T-helper 17 cell (primary cell): Measurements from ENCODE around the gene NPC1. TPM values are rescaled to one million over a fixed set of nuclear protein-coding genes. Genes with fewer than 3 reads are reported as not detected.
"Not testable (repeated sequence)": the region's sequence is repeated elsewhere in the genome, so short reads cannot be mapped to it uniquely, and the experiment has no call there.

ENCODE experiments used
- ATAC-seq: fragments of 150-1000 bp; cut with Tn5 transposase; 2 replicates; pipeline ENCODE4 v1.10.0; 2021; ENCODE audit warnings: mild to moderate bottlenecking, moderate library complexity
- DNase-seq, 3 donors: peaks; one replicate each; pipeline versions ENCODE4 v3.0.0 to v3.0.0-alpha.2; 2020 to 2021
- H3K9me3 ChIP-seq: one replicate; pipeline ENCODE4 v1.7.0; 2013; ENCODE audit warnings: low read length, mild to moderate bottlenecking; ENCODE audit not compliant: control insufficient read depth, poor library complexity, severe bottlenecking
- H3K27ac Mint-ChIP-seq: one replicate; pipeline ENCODE4 v1.8.0; 2022; ENCODE audit warnings: mild to moderate bottlenecking, moderate library complexity, mixed read lengths
- H3K27me3 Mint-ChIP-seq: one replicate; pipeline ENCODE4 v1.8.0; 2022; ENCODE audit warnings: mixed read lengths
- H3K36me3 Mint-ChIP-seq: one replicate; pipeline ENCODE4 v1.8.0; 2022; ENCODE audit warnings: low read depth, mixed read lengths
- H3K4me1 Mint-ChIP-seq: one replicate; pipeline ENCODE4 v1.8.0; 2022; ENCODE audit warnings: mild to moderate bottlenecking, mixed read lengths
- H3K4me3 Mint-ChIP-seq: one replicate; pipeline ENCODE4 v1.8.0; 2022; ENCODE audit warnings: mild to moderate bottlenecking, moderate library complexity, mixed read lengths
- total RNA-seq, 4 donors: library from RNA in 2 of 4; stranded (reverse) in 2 of 4; gene quantifications; one replicate each; pipeline ENCODE4 v1.2.3 and lab custom pipeline; 2022 to 2026

NPC1 gene
- total RNA-seq, 2 donors from 2014 or later = 43.5 to 45.8 TPM

DNA sequence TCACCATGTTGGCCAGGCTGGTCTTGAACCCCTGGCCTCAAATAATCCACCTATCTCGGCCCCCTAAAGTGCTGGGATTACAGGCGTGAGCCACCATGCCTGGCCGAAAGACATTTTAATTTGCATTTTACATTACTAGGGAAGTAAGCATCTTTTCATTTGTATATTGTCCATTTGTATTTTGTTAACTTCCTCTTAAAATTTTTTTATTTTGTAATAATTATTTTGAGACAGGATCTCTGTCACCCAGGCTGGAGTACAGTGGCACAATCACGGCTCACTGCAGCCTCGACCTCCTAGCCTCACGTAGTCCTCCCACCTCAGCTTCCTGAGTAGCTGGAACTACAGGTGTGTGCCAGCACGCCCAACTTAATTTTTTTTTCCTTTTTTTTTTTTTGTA, 74.1 kb downstream of the NPC1 start:
- not testable (repeated sequence) for H3K36me3 Mint-ChIP-seq, ATAC-seq, H3K9me3 ChIP-seq, DNase-seq, H3K27me3 Mint-ChIP-seq
- Mint-ChIP-seq H3K27ac (peak overlapping the region; percentile 80), H3K4me1 (peaks cover 15% of the 10 kb centered on the region), H3K4me3 (peak overlapping the region; percentile 55)

DNA sequence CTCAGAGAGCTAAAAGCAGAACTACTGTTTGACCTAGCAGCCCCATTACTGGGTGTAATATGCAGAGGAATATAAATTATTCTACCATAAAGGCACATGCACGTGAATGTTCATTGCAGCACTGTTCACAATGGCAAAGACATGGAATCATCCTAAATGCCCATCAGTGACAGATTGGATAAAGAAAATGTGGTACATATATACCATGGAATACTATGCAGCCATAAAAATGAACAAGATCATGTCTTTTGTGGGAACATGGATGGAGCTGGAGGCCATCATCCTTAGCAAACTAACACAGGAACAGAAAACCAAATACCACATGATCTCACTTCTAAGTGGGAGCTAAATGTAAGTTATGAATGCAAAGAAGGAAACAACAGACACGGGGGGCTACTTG, 75.4 kb downstream of the NPC1 start:
- H3K9me3 ChIP-seq, H3K36me3 Mint-ChIP-seq, ATAC-seq, H3K27me3 Mint-ChIP-seq, H3K4me3 Mint-ChIP-seq, DNase-seq: not testable (repeated sequence)
- peak overlapping the region; percentile 80 for H3K27ac Mint-ChIP-seq
- H3K4me1 Mint-ChIP-seq = peaks cover 20% of the 10 kb centered on the region

DNA sequence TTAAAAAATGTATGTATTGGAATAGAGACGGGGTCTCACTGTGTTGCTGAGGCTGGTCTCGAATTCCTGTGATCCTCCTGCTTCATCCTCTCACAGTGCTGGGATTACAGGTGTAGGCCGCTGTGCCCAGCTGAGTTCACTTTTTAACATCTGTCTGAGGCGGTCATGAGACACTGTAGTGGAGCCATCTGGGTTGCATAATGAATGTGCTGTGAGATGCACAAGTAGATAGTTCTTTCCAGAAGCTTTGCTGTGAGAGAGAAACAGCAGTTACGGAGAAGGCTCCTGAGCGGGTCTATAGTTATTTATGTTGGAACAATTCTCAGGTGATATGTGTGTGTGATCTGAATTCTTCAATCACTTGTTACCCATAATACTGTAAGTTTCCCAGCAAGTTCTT, 79.9 kb downstream of the NPC1 start:
- peaks cover 4% of the 10 kb centered on the region for H3K36me3 Mint-ChIP-seq
- H3K27me3 Mint-ChIP-seq = no peaks in the 10 kb centered on the region
- ATAC-seq = no peak
- H3K4me1 Mint-ChIP-seq = peaks cover 32% of the 10 kb centered on the region
- H3K4me3 Mint-ChIP-seq = no peak overlapping the region
- no peak overlapping the region for H3K27ac Mint-ChIP-seq
- no peak for DNase-seq
- no peaks in the 10 kb centered on the region for H3K9me3 ChIP-seq

DNA sequence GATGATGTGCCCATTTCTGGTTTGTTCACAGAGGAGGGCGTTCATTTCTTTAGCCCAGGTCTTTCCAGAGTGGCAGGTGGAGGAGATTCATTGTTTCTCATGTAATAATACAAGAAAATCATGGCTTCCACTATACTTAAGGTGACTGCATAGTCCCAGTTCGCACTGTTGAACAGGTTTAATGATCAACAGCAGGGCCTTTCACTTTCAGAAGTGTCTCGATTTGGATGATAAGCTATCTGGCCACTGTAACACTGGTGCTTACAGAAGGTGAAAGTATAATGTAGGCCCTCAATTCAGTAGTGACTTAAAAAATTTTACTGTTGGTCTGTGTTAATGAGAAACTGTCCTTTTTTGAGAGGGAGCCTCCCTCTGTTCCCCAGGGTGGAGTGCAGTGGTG, 81.6 kb downstream of the NPC1 start:
- Mint-ChIP-seq H3K27ac (peak overlapping the region; percentile 99), H3K4me3 (peak overlapping the region; percentile 98), H3K27me3 (no peaks in the 10 kb centered on the region), H3K4me1 (peaks cover 32% of the 10 kb centered on the region), H3K36me3 (peaks cover 8% of the 10 kb centered on the region)
- H3K9me3 ChIP-seq = no peaks in the 10 kb centered on the region
- no peak for ATAC-seq
- DNase-seq = no peak

DNA sequence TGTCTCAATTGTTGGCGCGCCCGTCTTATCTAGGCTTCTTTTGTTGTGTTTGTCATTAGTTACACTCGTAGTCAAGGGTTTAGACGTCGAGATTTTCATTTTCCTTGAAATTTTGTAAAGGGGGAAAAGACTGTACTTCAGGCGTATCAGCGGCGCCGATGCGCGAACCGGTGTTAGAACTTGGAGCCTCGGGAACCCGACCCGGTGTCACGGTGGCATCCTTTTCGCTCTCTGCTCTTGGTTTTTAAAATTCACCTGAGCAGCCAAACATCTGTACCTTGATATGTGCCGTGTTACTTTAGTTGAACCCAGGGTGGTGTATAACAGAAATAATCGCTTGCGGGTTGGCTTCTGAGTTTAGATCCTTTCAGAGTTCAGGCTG, 82.4 kb downstream of the NPC1 start:
- no peak for DNase-seq
- H3K27ac Mint-ChIP-seq = peak overlapping the region; percentile 99
- no peak for ATAC-seq
- H3K36me3 Mint-ChIP-seq = peaks cover 8% of the 10 kb centered on the region
- H3K4me1 Mint-ChIP-seq = peaks cover 36% of the 10 kb centered on the region
- no peaks in the 10 kb centered on the region for H3K27me3 Mint-ChIP-seq
- H3K4me3 Mint-ChIP-seq = peak overlapping the region; percentile 98
- H3K9me3 ChIP-seq = no peaks in the 10 kb centered on the region

DNA sequence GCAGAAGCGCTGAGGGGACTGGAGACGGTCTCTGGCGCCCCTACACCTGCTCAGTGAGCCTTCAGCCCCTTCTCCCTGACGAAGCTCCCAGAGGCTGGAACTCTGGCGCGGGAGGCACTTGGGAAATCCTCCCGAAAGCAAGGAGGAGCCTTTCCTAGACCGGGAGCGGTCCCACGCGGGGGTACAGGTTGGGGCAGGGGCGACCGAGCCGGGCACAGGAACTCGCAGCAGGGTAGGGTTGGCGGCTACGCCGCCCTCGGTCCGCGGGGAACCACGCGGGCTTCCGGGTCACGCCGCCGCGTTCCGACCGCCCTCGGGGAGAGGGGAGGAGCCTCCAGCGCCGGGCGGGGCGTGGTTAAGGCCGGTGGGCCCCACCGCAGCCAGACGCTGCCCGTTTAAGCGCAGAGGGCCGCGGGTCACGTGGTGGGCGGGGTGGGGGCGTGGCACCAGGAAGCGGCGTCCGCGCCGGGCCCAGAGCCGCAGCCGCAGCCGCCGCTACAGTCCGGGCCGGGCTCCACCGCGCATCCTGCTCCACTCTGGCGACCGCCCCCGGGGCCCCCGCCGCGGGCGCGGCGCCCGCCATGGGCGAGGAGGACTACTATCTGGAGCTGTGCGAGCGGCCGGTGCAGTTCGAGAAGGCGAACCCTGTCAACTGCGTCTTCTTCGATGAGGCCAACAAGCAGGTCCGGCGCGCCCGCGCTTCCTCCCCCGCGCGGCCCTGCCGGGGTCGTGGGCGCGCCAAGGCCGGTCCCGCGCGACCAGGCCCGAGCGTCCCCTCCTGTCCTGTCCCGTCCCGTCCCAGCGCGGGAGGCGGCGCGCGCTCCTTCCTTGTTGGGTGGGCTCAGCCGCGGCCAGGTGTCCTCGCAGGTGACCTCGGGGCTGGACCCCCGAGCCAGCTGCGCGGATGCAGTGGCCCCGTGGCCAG, 83.0 kb downstream of the NPC1 start, which contains the start of gene RMC1:
Gene RMC1 (plus strand): TSS at position 474 of the 925 bp plus-strand sequence. CDS start 108 bp downstream, at position 582.
- Mint-ChIP-seq H3K27me3 (no peaks in the 10 kb centered on the region), H3K36me3 (peaks cover 8% of the 10 kb centered on the region), H3K27ac (peak within 1 kb of the TSS; percentile 99), H3K4me3 (peak within 1 kb of the TSS; percentile 98), H3K4me1 (peaks cover 40% of the 10 kb centered on the region)
- ATAC-seq (peak; percentile 93), DNase-seq (peak; percentile 96 to 97 (median 97))
- H3K9me3 ChIP-seq = no peaks in the 10 kb centered on the region

DNA sequence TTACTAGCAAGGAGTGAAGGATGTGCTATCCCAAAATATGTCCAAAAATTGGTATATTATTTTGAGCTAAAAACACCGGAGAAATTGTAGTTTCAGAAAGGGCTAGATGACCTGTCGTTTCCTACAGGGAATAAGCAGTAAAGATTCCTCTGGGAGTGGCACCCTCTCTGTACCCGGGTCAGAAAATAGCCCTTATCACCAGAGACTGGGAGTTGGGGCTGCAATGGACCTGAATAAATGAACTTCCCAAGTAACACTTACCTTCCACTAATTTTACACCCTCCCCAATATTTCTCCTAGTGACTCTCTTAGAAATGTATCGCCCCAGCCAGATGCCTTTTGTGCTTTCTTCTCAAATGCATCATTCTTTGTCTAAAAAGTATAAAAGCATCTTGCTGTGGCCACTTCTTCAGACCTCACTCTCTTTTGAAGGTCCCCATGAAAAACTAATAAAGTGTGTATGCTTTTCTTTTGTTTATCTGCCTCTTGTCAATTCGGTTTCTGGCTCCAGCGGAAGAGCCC, 83.7 kb downstream of the NPC1 start:
- H3K36me3 Mint-ChIP-seq = peaks cover 8% of the 10 kb centered on the region
- H3K27ac Mint-ChIP-seq = peak overlapping the region; percentile 90
- ATAC-seq (no peak), DNase-seq (no peak)
- no peaks in the 10 kb centered on the region for H3K27me3 Mint-ChIP-seq
- no peaks in the 10 kb centered on the region for H3K9me3 ChIP-seq
- H3K4me1 Mint-ChIP-seq = peaks cover 38% of the 10 kb centered on the region
- H3K4me3 Mint-ChIP-seq = peak overlapping the region; percentile 86

DNA sequence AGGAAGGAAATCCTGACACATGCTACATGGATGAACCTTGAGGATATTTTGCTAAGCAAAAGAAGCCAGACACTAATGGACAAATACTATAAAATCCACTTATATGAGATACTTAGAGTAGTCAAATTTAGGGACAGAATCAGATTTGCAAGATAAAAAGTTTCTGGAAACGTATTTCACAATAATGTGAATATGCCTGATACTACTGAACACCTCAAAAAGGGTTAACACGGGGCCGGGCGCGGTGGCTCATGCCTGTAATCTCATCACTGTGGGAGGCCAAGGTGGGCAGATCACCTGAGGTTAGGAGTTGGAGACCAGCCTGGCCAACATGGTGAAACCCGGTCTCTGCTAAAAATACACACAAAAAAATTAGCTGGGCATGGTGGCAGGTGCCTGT, 84.7 kb downstream of the NPC1 start:
- H3K9me3 ChIP-seq = no peaks in the 10 kb centered on the region
- H3K4me1 Mint-ChIP-seq = peaks cover 31% of the 10 kb centered on the region
- no peaks in the 10 kb centered on the region for H3K27me3 Mint-ChIP-seq
- DNase-seq (no peak), ATAC-seq (no peak)
- H3K4me3 Mint-ChIP-seq = peak overlapping the region; percentile 86
- peak overlapping the region; percentile 90 for H3K27ac Mint-ChIP-seq
- H3K36me3 Mint-ChIP-seq = peaks cover 8% of the 10 kb centered on the region

DNA sequence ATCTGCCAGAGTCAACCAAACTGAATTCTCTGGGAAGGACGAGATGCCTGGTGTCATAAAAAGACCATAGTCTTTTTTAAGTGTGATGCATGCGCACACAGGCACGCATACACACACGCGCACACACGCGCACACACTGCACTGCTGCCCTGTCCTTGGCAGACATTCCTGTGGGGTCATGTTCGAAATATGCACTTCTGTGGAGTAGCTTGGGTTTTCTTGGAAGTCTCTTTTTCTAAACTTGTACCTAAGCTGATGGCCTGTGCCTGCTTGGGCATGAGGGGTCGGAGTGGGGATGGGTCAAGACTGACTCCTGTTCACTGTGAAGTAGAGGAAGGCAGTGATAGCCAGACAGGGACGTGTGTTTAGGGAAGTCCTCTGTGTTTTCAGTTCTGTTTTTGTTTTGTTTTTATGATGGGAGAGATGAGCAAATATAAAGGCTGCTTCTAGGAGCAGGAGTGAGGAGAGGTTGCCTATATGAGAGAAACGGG, 87.0 kb downstream of the NPC1 start:
- H3K27me3 Mint-ChIP-seq = no peaks in the 10 kb centered on the region
- DNase-seq (no peak), ATAC-seq (no peak)
- H3K9me3 ChIP-seq = no peaks in the 10 kb centered on the region
- H3K4me1 Mint-ChIP-seq = peaks cover 18% of the 10 kb centered on the region
- no peak overlapping the region for H3K4me3 Mint-ChIP-seq
- no peak overlapping the region for H3K27ac Mint-ChIP-seq
- peaks cover 6% of the 10 kb centered on the region for H3K36me3 Mint-ChIP-seq

DNA sequence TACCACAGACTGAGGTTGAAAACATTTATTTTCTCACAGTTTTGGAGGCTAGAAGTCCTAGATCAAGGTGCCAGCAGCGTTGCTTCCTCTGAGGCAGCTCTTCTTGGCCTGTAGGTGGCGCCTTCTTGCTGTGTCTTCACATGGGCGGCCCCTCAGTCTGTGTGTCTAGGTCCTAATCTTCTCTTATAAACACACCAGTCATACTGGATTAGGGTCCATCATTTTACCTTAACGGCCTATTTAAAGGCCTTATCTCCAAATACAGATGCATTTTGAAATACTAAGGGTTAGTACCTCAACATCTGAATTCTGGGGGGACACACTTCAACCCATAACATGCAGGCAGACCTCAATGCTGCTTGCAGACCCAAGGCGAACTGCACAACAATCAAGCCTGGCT, 87.4 kb downstream of the NPC1 start:
- Mint-ChIP-seq H3K27ac (no peak overlapping the region), H3K36me3 (peaks cover 5% of the 10 kb centered on the region), H3K4me3 (no peak overlapping the region), H3K4me1 (peaks cover 13% of the 10 kb centered on the region), H3K27me3 (no peaks in the 10 kb centered on the region)
- peak; percentile 39 to 59 (median 46) for DNase-seq
- peak; percentile 39 for ATAC-seq
- no peaks in the 10 kb centered on the region for H3K9me3 ChIP-seq

DNA sequence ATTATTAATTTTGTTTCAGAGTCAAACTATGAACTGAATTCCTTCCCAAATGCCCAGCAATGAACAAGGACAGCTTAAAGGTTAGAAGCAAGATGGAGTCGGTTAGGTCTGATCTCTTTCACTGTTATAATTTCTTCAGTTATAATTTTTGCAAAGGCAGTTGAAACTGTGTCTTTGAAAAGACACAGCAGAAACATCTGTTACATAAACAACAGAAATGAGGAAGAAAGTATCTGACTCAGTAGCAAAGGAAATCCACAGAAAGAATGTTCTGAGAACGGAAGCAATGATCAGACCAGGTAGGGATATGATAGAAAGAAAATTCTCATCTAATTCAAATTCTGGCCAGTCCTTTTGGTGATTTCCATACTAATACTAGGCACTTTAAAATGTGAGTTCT, 88.2 kb downstream of the NPC1 start:
- Mint-ChIP-seq H3K36me3 (peaks cover 3% of the 10 kb centered on the region), H3K27me3 (no peaks in the 10 kb centered on the region), H3K4me3 (no peak overlapping the region), H3K4me1 (peaks cover 12% of the 10 kb centered on the region), H3K27ac (no peak overlapping the region)
- no peak for ATAC-seq
- no peaks in the 10 kb centered on the region for H3K9me3 ChIP-seq
- no peak for DNase-seq

DNA sequence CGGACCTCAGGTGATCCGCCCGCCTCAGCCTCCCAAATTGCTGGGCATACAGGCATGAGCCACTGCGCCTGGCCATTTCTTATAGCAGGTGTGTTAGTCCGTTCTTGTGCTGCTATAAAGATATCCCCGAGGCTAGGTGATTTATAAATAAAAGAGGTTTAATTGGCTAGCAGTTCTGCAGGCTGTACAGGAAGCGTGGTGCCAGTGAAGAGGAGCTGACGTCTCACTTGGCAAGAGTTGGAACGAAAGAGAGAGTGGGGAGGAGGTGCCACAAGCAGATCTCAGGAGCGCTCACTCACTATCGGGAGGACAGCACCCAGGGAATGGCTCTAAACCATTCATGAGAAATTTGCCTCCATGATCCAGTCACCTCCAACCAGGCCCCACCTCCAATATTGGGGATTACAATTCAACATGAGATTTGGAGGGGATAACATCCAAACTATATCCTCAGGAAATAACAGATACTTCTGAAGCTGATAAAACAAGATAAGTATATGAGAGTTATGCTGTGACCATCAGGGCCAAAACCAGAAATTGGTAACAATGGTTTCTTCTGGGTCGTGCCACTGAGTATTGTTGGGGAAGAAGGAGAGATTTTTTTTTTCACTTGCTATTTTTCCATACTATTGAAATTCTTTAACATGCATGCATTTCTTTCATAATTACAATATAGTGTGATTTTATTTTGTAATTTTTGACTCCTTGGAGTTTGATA, 90.4 kb downstream of the NPC1 start:
- peak overlapping the region; percentile 31 for H3K4me3 Mint-ChIP-seq
- ATAC-seq (no peak), DNase-seq (no peak)
- H3K4me1 Mint-ChIP-seq = peaks cover 7% of the 10 kb centered on the region
- H3K9me3 ChIP-seq = no peaks in the 10 kb centered on the region
- H3K36me3 Mint-ChIP-seq = peaks cover 2% of the 10 kb centered on the region
- no peaks in the 10 kb centered on the region for H3K27me3 Mint-ChIP-seq
- no peak overlapping the region for H3K27ac Mint-ChIP-seq

DNA sequence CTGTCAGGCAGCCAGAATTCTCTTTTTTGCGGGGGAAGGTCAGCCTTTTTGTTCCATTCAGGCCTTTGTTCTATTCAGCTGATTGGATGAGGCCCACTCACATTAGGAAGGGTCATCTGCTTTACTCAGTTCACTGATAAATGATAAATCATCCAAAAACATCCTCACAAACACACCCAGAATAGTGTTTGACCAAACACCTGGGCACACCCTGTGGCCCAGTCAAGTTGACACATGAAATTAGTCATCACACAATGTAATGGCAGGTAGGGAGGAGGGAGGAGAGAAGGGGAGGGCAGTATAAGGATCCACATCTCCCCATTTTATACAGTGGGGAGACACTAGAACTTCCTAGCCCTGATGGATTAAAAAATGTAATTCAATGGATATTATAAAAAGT, 91.3 kb downstream of the NPC1 start:
- Mint-ChIP-seq H3K36me3 (no peaks in the 10 kb centered on the region), H3K4me3 (no peak overlapping the region), H3K27ac (no peak overlapping the region), H3K4me1 (peaks cover 7% of the 10 kb centered on the region), H3K27me3 (no peaks in the 10 kb centered on the region)
- DNase-seq = no peak
- no peaks in the 10 kb centered on the region for H3K9me3 ChIP-seq
- no peak for ATAC-seq
